Lower leg skin (tissue), 4 donors: ENCODE data around the gene NIF3L1. TPM values are rescaled to one million over a fixed set of nuclear protein-coding genes. Genes with fewer than 3 reads are reported as not detected.

ENCODE experiments used
- DNase-seq, 2 donors: peaks; one replicate each; pipeline ENCODE4 v3.0.0-alpha.2; 2019; ENCODE audit warnings: low spot score in 2 of 2
- H3K4me3 ChIP-seq: fragments of 200-600 bp; sonication (generic); 2 replicates; pipeline ENCODE4 v1.5.1; 2017; ENCODE audit warnings: mild to moderate bottlenecking, low read depth; ENCODE audit not compliant: poor library complexity, severe bottlenecking
- CTCF ChIP-seq, 3 donors: fragments of 450-650 bp; IDR thresholded peaks; one replicate each; pipeline ENCODE4 v1.5.1; 2016; ENCODE audit warnings: antibody characterized with exemption in 3 of 3, mild to moderate bottlenecking in 3 of 3, moderate library complexity in 2 of 3
- POLR2A ChIP-seq, 2 donors: fragments of 450-650 bp; IDR thresholded peaks; one replicate each; pipeline ENCODE4 v1.6.1; 2016 to 2017; ENCODE audit warnings: antibody characterized with exemption in 2 of 2, mild to moderate bottlenecking in 1 of 2, moderate library complexity in 1 of 2
- WGBS, 2 donors: methylation state at CpG; one replicate each; pipeline ENCODE4 v1.1.5; 2018; 5-methylcytosine and 5-hydroxymethylcytosine counted together
- intact Hi-C: fragments of 100-400 bp; cut with DNase I; formaldehyde crosslinking; loops from one replicate; pipeline ENCODE4 v1.15.0; 2023; ENCODE audit warnings: low total_unique reads
- total RNA-seq, 4 donors: library from RNA; depleted of rRNA; stranded (reverse); fragments of >200 nt; gene quantifications; one replicate each; pipeline ENCODE4 v1.1.0, GENCODE V29; 2016

The NIF3L1 gene
- total RNA-seq, 4 donors from 2014 or later: 19.1 to 41.2 (median 25.2) TPM

- WGBS, 2 donors: 91 to 94% methylated on average over 8 of the region's 8 CpGs
- H3K4me3 ChIP-seq: no peak overlapping the region
- intact Hi-C loops: no loop called here
- TF ChIP-seq POLR2A (IDR thresholded peaks at IDR 0.05): no peak
- no peak for TF ChIP-seq CTCF (IDR thresholded peaks at IDR 0.05)
- DNase-seq: no peak
Measured at GRCh38 chr2:200856806-200857205, 32.4 kb upstream of the NIF3L1 start.

GRCh38 chr2:200860092-200860795 is 28.9 kb upstream of the NIF3L1 start:
- TF ChIP-seq POLR2A (IDR thresholded peaks at IDR 0.05) (no peak), CTCF (IDR thresholded peaks at IDR 0.05) (no peak)
- intact Hi-C loops: loop anchor here (10.0 kb wide), 1 partner anchor 45 kb away; the partner anchor contains the start of gene BZW1

DNA sequence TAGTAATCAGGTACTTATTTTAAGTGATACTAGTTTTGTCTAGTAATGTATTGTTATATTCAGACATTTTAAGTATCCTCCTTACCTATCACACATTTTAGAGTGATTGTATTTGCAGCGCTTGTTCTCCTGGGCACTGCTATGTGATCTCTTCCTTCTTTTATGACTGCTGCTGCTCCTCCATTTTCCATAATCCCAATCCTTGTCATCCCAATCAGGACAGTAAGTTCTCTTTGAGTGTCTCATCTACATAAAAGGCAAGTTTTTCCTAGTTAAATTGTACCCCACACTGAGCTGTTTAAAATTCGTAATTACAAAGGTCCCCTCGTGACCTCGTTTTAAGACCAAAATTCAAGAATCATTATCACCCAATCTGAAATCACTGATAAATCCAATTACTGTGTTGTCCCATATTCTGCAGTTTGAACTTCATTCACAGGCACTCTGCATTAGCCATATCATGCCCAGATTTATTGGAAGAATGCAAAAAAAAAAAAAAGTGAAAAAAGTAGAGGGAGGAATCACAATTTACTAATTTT is 27.5 kb upstream of the NIF3L1 start:
- no peak for DNase-seq
- intact Hi-C loops: loop anchor here (10.0 kb wide), 1 partner anchor 47 kb away; the partner anchor contains the start of gene BZW1
- TF ChIP-seq CTCF (IDR thresholded peaks at IDR 0.05): no peak
- no peak for TF ChIP-seq POLR2A (IDR thresholded peaks at IDR 0.05)
- H3K4me3 ChIP-seq: peak overlapping the region; percentile 100
- WGBS, 2 donors: 3% methylated on average over 4 of the region's 4 CpGs

More at GRCh38 chr2:200860092-200860795, 28.9 kb upstream of the NIF3L1 start:
- no peak overlapping the region for H3K4me3 ChIP-seq
- DNase-seq: peak in 1 of 2 donors; percentile 61
- WGBS, 2 donors: 22 to 24% methylated on average over 12 of the region's 12 CpGs

DNA sequence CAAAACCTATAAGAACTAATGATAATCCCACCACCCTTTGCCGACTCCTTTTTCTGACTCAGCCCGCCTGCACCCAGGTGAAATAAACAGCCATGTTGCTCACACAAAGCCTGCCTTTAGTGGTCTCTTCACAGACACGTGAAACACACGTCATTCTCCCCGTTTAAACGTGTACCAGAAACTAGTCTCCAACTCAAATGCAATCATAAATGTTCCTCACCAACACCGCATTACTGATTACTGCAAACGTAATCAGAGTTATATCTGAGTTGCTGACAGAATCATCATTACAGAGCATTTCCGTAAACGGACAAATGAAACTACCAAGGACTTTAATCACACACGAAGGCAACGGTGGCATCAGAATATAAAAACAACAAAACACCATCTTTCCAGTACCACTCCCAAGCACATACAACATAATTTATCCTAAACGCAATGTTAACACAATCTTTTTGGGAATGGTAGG is 26.6 kb upstream of the NIF3L1 start:
- peak overlapping the region; percentile 100 for H3K4me3 ChIP-seq
- 0 to 1% methylated on average over 13 of the region's 13 CpGs for WGBS, 2 donors
- intact Hi-C loops: loop anchor here (10.0 kb wide), 1 partner anchor 48 kb away; the partner anchor contains the start of gene BZW1
- peak in 1 of 2 donors; percentile 59 for DNase-seq
- peak in 1 of 2 donors; percentile 25 for TF ChIP-seq POLR2A (IDR thresholded peaks at IDR 0.05)
- peak in 1 of 3 donors; percentile 11 for TF ChIP-seq CTCF (IDR thresholded peaks at IDR 0.05)

- peak overlapping the region; percentile 100 for H3K4me3 ChIP-seq
- 0% methylated on average over 19 of the region's 19 CpGs for WGBS, 2 donors
- TF ChIP-seq POLR2A (IDR thresholded peaks at IDR 0.05) (no peak), CTCF (IDR thresholded peaks at IDR 0.05) (no peak)
- no peak for DNase-seq
- intact Hi-C loops: loop anchor here (10.0 kb wide), 1 partner anchor 49 kb away; the partner anchor contains the start of gene BZW1
Measured at GRCh38 chr2:200863782-200864175, 25.4 kb upstream of the NIF3L1 start.
